Measurements from ENCODE around the gene MED12L.

MED12L gene

GRCh38 chr3:151425627-151426340 lies 340.3 kb downstream of the MED12L start:
- no peak for DNase-seq (ENCODE audit: low spot score)

- no peak for DNase-seq (ENCODE audit: low spot score)
Observed at GRCh38 chr3:151426341-151426657, 340.8 kb downstream of the MED12L start.

GRCh38 chr3:151428386-151428785 lies 342.9 kb downstream of the MED12L start:
- no peak for DNase-seq (ENCODE audit: low spot score)

GRCh38 chr3:151430821-151431484 lies 345.5 kb downstream of the MED12L start:
- DNase-seq (ENCODE audit: low spot score): no peak

GRCh38 chr3:151431940-151432339 lies 346.5 kb downstream of the MED12L start:
- no peak for DNase-seq (ENCODE audit: low spot score)

- DNase-seq (ENCODE audit: low spot score): no peak
Observed at GRCh38 chr3:151432616-151433372, 347.3 kb downstream of the MED12L start.

- DNase-seq (ENCODE audit: low spot score): no peak
Observed at GRCh38 chr3:151434151-151434890, 348.9 kb downstream of the MED12L start.

- no peak for DNase-seq (ENCODE audit: low spot score)
Observed at GRCh38 chr3:151436675-151437446, 351.4 kb downstream of the MED12L start.

- no peak for DNase-seq (ENCODE audit: low spot score)
Observed at GRCh38 chr3:151437906-151438305, 352.4 kb downstream of the MED12L start.

- DNase-seq (ENCODE audit: low spot score): peak; percentile 37
Observed at GRCh38 chr3:151439652-151440125, 354.2 kb downstream of the MED12L start.

- no peak for DNase-seq (ENCODE audit: low spot score)
Observed at GRCh38 chr3:151440940-151441339, 355.5 kb downstream of the MED12L start.

GRCh38 chr3:151443583-151443982 lies 358.1 kb downstream of the MED12L start:
- DNase-seq (ENCODE audit: low spot score): peak; percentile 70

GRCh38 chr3:151445273-151446001 lies 360.0 kb downstream of the MED12L start:
- DNase-seq (ENCODE audit: low spot score): no peak

- no peak for DNase-seq (ENCODE audit: low spot score)
Observed at GRCh38 chr3:151446002-151446340, 360.5 kb downstream of the MED12L start.

GRCh38 chr3:151452368-151452767 lies 366.9 kb downstream of the MED12L start:
- no peak for DNase-seq (ENCODE audit: low spot score)

GRCh38 chr3:151452841-151453240 lies 367.4 kb downstream of the MED12L start:
- no peak for DNase-seq (ENCODE audit: low spot score)

- no peak for DNase-seq (ENCODE audit: low spot score)
Observed at GRCh38 chr3:151456065-151456464, 370.6 kb downstream of the MED12L start.

GRCh38 chr3:151459358-151459757 lies 373.9 kb downstream of the MED12L start:
- DNase-seq (ENCODE audit: low spot score): no peak

GRCh38 chr3:151460228-151460627 lies 374.8 kb downstream of the MED12L start:
- DNase-seq (ENCODE audit: low spot score): no peak

GRCh38 chr3:151460774-151461450 lies 375.4 kb downstream of the MED12L start, which contains the start of gene IGSF10:
IGSF10 (minus strand) TSS chr3:151461061; CDS start chr3:151458709, 2,352 bp downstream.
- DNase-seq (ENCODE audit: low spot score): peak; percentile 82
